Sigmoid colon (tissue), 7 donors: Measurements from ENCODE around the gene ALS2. TPM values are rescaled to one million over a fixed set of nuclear protein-coding genes. Genes with fewer than 3 reads are reported as not detected.

Experiments used
- DNase-seq: peaks from one replicate; pipeline ENCODE4 v3.0.0-alpha.2; 2019
- H3K27ac ChIP-seq, 4 donors: fragments of 200-600 bp; sonication (generic); one replicate each; pipeline ENCODE4 v1.5.1; 2016 to 2019; ENCODE audit warnings: mild to moderate bottlenecking in 1 of 4
- H3K27me3 ChIP-seq, 3 donors: fragments of 200-600 bp; sonication (generic); one replicate each; pipeline ENCODE4 v1.5.1; 2019; ENCODE audit warnings: mild to moderate bottlenecking in 1 of 3
- H3K36me3 ChIP-seq, 4 donors: fragments of 200-600 bp; sonication (generic); one replicate each; pipeline ENCODE4 v1.5.1; 2016 to 2019
- H3K4me1 ChIP-seq, 4 donors: fragments of 200-600 bp; sonication (generic); one replicate each; pipeline ENCODE4 v1.5.1; 2017 to 2019
- H3K4me3 ChIP-seq, 4 donors: fragments of 200-600 bp; sonication (generic); one replicate each; pipeline ENCODE4 v1.5.1; 2017 to 2019; ENCODE audit warnings: mild to moderate bottlenecking in 2 of 4, moderate library complexity in 1 of 4
- H3K9me3 ChIP-seq, 4 donors: fragments of 200-600 bp in 3 of 4; sonication (generic) in 3 of 4; one replicate each; pipeline versions ENCODE4 v1.5.1 to v1.6.1; 2013 to 2019
- CTCF ChIP-seq, 4 experiments: fragments of 450-650 bp in 3 of 4; fragments of 200-600 bp in 1 of 4; IDR thresholded peaks; one replicate each; pipeline ENCODE4 v1.5.1; 2016 to 2019; ENCODE audit warnings: antibody characterized with exemption in 4 of 4, mild to moderate bottlenecking in 3 of 4, moderate library complexity in 2 of 4
- EP300 ChIP-seq, 4 donors: sonication (generic); formaldehyde crosslinking; IDR thresholded peaks; one replicate each; pipeline ENCODE4 v1.6.1; 2017; ENCODE audit warnings: antibody characterized with exemption in 4 of 4
- POLR2A ChIP-seq, 2 donors: fragments of 450-650 bp; IDR thresholded peaks; one replicate each; pipeline ENCODE4 v1.6.1; 2016; ENCODE audit warnings: antibody characterized with exemption in 2 of 2, mild to moderate bottlenecking in 2 of 2, moderate library complexity in 2 of 2
- POLR2AphosphoS5 ChIP-seq, 4 donors: sonication (generic); formaldehyde crosslinking; IDR thresholded peaks; one replicate each; pipeline ENCODE4 v1.6.1; 2017; ENCODE audit warnings: antibody characterized with exemption in 4 of 4
- WGBS, 2 donors: extraction: QIAGEN DNeasy Blood & Tissue Kit; methylation state at CpG; one replicate each; pipeline ENCODE4 v1.1.7; 2013; 5-methylcytosine and 5-hydroxymethylcytosine counted together
- intact Hi-C: fragments of 100-400 bp; cut with DNase I; formaldehyde crosslinking; loops from one replicate; pipeline ENCODE4 v1.15.1; 2023
- polyA plus RNA-seq, 3 donors: library from polyadenylated mRNA; stranded (reverse); fragments of 200-250 nt; gene quantifications; one replicate each; pipeline ENCODE4 v1.2.3, GENCODE V29; 2013
- total RNA-seq, 4 donors: library from RNA; depleted of rRNA; stranded (reverse); fragments of >200 nt; gene quantifications; one replicate each; pipeline ENCODE4 v1.1.0, GENCODE V29; 2016
- donor health status: healthy with polysubstance abuse.
- donor health status: Bipolar disorder and iron deficiency.
- donor health status: healthy.

The ALS2 gene
- total and polyA plus RNA-seq, 7 donors: 3.0 to 20.9 (median 17.4) TPM

- Histone ChIP-seq H3K27me3 (no peaks in the 10 kb centered on the region), H3K4me3 (no peak overlapping the region), H3K4me1 (no peaks in the 10 kb centered on the region), H3K36me3 (peaks cover 2 to 56% (median 10%) of the 10 kb centered on the region in 4 donors), H3K9me3 (no peaks in the 10 kb centered on the region), H3K27ac (no peak overlapping the region)
- no peak for DNase-seq
- no peak for TF ChIP-seq POLR2AphosphoS5 (IDR thresholded peaks at IDR 0.05)
- no peak for TF ChIP-seq EP300 (IDR thresholded peaks at IDR 0.05)
- no peak for TF ChIP-seq CTCF (IDR thresholded peaks at IDR 0.05)
- TF ChIP-seq POLR2A (IDR thresholded peaks at IDR 0.05): no peak
- intact Hi-C loops: no loop called here
- 74 to 88% methylated on average over 5 of the region's 5 CpGs for WGBS, 2 donors
Measured at GRCh38 chr2:201751566-201751965, 29.2 kb downstream of the ALS2 start.

DNA sequence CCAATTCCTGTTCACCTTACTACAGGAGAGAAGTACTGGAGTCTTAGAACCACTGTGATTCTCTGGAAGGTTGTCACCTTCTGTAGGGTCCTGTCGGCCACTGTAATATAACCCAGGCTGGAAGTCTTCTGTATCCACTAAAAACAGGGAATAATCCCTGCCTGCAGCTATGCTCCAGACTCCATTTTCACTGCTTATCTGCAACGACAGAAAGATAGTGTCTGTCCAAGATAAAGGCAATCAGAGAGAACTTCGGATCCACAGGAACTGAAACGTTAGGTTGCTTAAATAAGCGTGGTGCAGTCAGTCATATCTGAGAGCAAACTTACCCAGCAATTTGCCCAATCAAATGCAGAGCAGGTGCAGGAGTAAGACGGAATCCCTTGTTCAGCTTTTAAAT is 34.2 kb downstream of the ALS2 start:
- H3K4me1 ChIP-seq: no peaks in the 10 kb centered on the region
- H3K27ac ChIP-seq: no peak overlapping the region
- intact Hi-C loops: no loop called here
- H3K27me3 ChIP-seq: no peaks in the 10 kb centered on the region
- DNase-seq: no peak
- no peaks in the 10 kb centered on the region for H3K9me3 ChIP-seq
- no peak overlapping the region for H3K4me3 ChIP-seq
- H3K36me3 ChIP-seq: peaks cover 3 to 80% (median 28%) of the 10 kb centered on the region in 4 donors
- WGBS, 2 donors: 84 to 90% methylated on average over 6 of the region's 6 CpGs
- TF ChIP-seq POLR2AphosphoS5 (IDR thresholded peaks at IDR 0.05) (no peak), EP300 (IDR thresholded peaks at IDR 0.05) (no peak), CTCF (IDR thresholded peaks at IDR 0.05) (no peak), POLR2A (IDR thresholded peaks at IDR 0.05) (no peak)

GRCh38 chr2:201735486-201735885 is 45.2 kb downstream of the ALS2 start:
- Histone ChIP-seq H3K4me1 (no peaks in the 10 kb centered on the region), H3K36me3 (peaks cover 6 to 80% (median 12%) of the 10 kb centered on the region in 4 donors), H3K27ac (no peak overlapping the region), H3K9me3 (no peaks in the 10 kb centered on the region), H3K27me3 (no peaks in the 10 kb centered on the region), H3K4me3 (no peak overlapping the region)
- 66 to 78% methylated on average over 2 of the region's 2 CpGs for WGBS, 2 donors
- TF ChIP-seq POLR2AphosphoS5 (IDR thresholded peaks at IDR 0.05): no peak
- no peak for TF ChIP-seq POLR2A (IDR thresholded peaks at IDR 0.05)
- TF ChIP-seq CTCF (IDR thresholded peaks at IDR 0.05): no peak
- TF ChIP-seq EP300 (IDR thresholded peaks at IDR 0.05): no peak
- no peak for DNase-seq
- intact Hi-C loops: no loop called here

- Histone ChIP-seq H3K27ac (no peak overlapping the region), H3K27me3 (no peaks in the 10 kb centered on the region), H3K4me3 (no peak overlapping the region), H3K36me3 (peaks cover 6 to 84% (median 12%) of the 10 kb centered on the region in 4 donors), H3K9me3 (no peaks in the 10 kb centered on the region), H3K4me1 (no peaks in the 10 kb centered on the region)
- TF ChIP-seq EP300 (IDR thresholded peaks at IDR 0.05) (no peak), CTCF (IDR thresholded peaks at IDR 0.05) (no peak), POLR2AphosphoS5 (IDR thresholded peaks at IDR 0.05) (no peak), POLR2A (IDR thresholded peaks at IDR 0.05) (no peak)
- 82 to 93% methylated on average over 4 of the region's 4 CpGs for WGBS, 2 donors
- DNase-seq: no peak
- intact Hi-C loops: no loop called here
Measured at GRCh38 chr2:201734111-201734510, 46.6 kb downstream of the ALS2 start.

DNA sequence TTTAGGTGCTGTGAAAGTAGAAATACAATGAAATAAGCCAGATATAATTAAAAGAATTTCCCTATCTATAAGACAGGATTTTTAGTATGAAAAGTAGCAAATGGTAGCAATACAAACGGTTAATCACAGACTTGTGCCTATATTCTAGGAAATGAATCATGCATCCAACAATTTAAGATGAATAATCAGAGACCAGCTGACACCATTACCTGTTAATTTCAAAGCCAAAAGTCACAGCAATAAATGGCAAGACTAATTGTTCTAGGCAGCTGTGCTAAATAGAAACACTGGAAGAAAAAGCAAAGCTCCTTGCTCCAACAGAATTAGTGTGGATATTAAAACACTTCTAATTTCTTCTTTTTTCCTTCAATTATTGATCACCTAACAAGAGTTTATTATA is 47.2 kb downstream of the ALS2 start:
- Histone ChIP-seq H3K4me1 (no peaks in the 10 kb centered on the region), H3K27ac (no peak overlapping the region), H3K9me3 (no peaks in the 10 kb centered on the region), H3K4me3 (no peak overlapping the region), H3K36me3 (peaks cover 6 to 86% (median 9%) of the 10 kb centered on the region in 4 donors), H3K27me3 (no peaks in the 10 kb centered on the region)
- intact Hi-C loops: no loop called here
- 89 to 92% methylated on average over 1 of the region's 1 CpG for WGBS, 2 donors
- TF ChIP-seq POLR2A (IDR thresholded peaks at IDR 0.05) (no peak), POLR2AphosphoS5 (IDR thresholded peaks at IDR 0.05) (no peak), EP300 (IDR thresholded peaks at IDR 0.05) (no peak), CTCF (IDR thresholded peaks at IDR 0.05) (no peak)
- DNase-seq: no peak
